Measurements from ENCODE around the gene ITSN2.
A peak's percentile ranks its signal among the peaks of the same experiment; 100 is the strongest.
"Not testable (repeated sequence)": the region's sequence is repeated elsewhere in the genome, so short reads cannot be mapped to it uniquely, and the experiment has no call there.

ITSN2 gene

GRCh38 chr2:24362253-24362652, 1.9 kb upstream of the ITSN2 start:
- DNase-seq (ENCODE audit: low read depth) = no peak
- no peak for TF ChIP-seq CTCF (conservative IDR thresholded peaks at IDR 0.05; ENCODE audit: low read depth, low read length)

GRCh38 chr2:24360963-24361330, 611 bp upstream of the ITSN2 start:
- H3K4me3 ChIP-seq (ENCODE audit: low read depth, low read length) = peak overlapping the region; percentile 81
- no peak for TF ChIP-seq CTCF (conservative IDR thresholded peaks at IDR 0.05; ENCODE audit: low read depth, low read length)
- no peak for DNase-seq (ENCODE audit: low read depth)

More at GRCh38 chr2:24362253-24362652, 1.9 kb upstream of the ITSN2 start:
- no peak overlapping the region for H3K4me3 ChIP-seq (ENCODE audit: low read depth, low read length)

GRCh38 chr2:24359129-24360049, 947 bp downstream of the ITSN2 start:
- DNase-seq (ENCODE audit: low read depth) = peak; percentile 26
- no peak for TF ChIP-seq CTCF (conservative IDR thresholded peaks at IDR 0.05; ENCODE audit: low read depth, low read length)
- peak overlapping the region; percentile 81 for H3K4me3 ChIP-seq (ENCODE audit: low read depth, low read length)

GRCh38 chr2:24357767-24358166, 2.6 kb downstream of the ITSN2 start:
- H3K4me3 ChIP-seq (ENCODE audit: low read depth, low read length); DNase-seq (ENCODE audit: low read depth): not testable (repeated sequence)

GRCh38 chr2:24357115-24357514, 3.2 kb downstream of the ITSN2 start:
- DNase-seq (ENCODE audit: low read depth); H3K4me3 ChIP-seq (ENCODE audit: low read depth, low read length): not testable (repeated sequence)

GRCh38 chr2:24354957-24355356, 5.4 kb downstream of the ITSN2 start:
- no peak for TF ChIP-seq CTCF (conservative IDR thresholded peaks at IDR 0.05; ENCODE audit: low read depth, low read length)
- H3K4me3 ChIP-seq (ENCODE audit: low read depth, low read length) = no peak overlapping the region

GRCh38 chr2:24354395-24354794, 5.9 kb downstream of the ITSN2 start:
- no peak overlapping the region for H3K4me3 ChIP-seq (ENCODE audit: low read depth, low read length)
- DNase-seq (ENCODE audit: low read depth) = no peak
- no peak for TF ChIP-seq CTCF (conservative IDR thresholded peaks at IDR 0.05; ENCODE audit: low read depth, low read length)

More at GRCh38 chr2:24354957-24355356, 5.4 kb downstream of the ITSN2 start:
- no peak for DNase-seq (ENCODE audit: low read depth)

GRCh38 chr2:24353973-24354372, 6.4 kb downstream of the ITSN2 start:
- no peak for TF ChIP-seq CTCF (conservative IDR thresholded peaks at IDR 0.05; ENCODE audit: low read depth, low read length)
- H3K4me3 ChIP-seq (ENCODE audit: low read depth, low read length) = no peak overlapping the region
- no peak for DNase-seq (ENCODE audit: low read depth)
